ENCODE results near the gene POLD4.

GRCh38 chr11:67302571-67303131 lies 50.7 kb downstream of the POLD4 start:
- TF ChIP-seq, protein P1, sequence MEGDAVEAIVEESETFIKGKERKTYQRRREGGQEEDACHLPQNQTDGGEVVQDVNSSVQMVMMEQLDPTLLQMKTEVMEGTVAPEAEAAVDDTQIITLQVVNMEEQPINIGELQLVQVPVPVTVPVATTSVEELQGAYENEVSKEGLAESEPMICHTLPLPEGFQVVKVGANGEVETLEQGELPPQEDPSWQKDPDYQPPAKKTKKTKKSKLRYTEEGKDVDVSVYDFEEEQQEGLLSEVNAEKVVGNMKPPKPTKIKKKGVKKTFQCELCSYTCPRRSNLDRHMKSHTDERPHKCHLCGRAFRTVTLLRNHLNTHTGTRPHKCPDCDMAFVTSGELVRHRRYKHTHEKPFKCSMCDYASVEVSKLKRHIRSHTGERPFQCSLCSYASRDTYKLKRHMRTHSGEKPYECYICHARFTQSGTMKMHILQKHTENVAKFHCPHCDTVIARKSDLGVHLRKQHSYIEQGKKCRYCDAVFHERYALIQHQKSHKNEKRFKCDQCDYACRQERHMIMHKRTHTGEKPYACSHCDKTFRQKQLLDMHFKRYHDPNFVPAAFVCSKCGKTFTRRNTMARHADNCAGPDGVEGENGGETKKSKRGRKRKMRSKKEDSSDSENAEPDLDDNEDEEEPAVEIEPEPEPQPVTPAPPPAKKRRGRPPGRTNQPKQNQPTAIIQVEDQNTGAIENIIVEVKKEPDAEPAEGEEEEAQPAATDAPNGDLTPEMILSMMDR (IDR thresholded peaks at IDR 0.05): no peak
- no peak for TF ChIP-seq POLR2A (IDR thresholded peaks at IDR 0.05)
